Trophoblast cell (in vitro differentiated cells and primary cell): Measurements from ENCODE around the gene HAUS7.
A peak's percentile ranks its signal among the peaks of the same experiment; 100 is the strongest.

Source experiments
- DNase-seq, 2 donors: peaks; one replicate each; pipeline ENCODE4 v3.0.0-alpha.2; 2016
- H2AFZ ChIP-seq: 2 replicates; pipeline ENCODE4 v1.6.1; 2013; ENCODE audit warnings: low read length, moderate library complexity, mild to moderate bottlenecking; ENCODE audit not compliant: insufficient read depth, poor library complexity
- H2AK5ac ChIP-seq: 2 replicates; pipeline ENCODE4 v1.6.1; 2013; ENCODE audit warnings: mild to moderate bottlenecking, low read length
- H2BK120ac ChIP-seq: 2 replicates; pipeline ENCODE4 v1.6.1; 2013; ENCODE audit warnings: low read length, mild to moderate bottlenecking, moderate library complexity; ENCODE audit not compliant: insufficient read depth, poor library complexity
- H2BK12ac ChIP-seq: 2 replicates; pipeline ENCODE4 v1.6.1; 2013; ENCODE audit warnings: mild to moderate bottlenecking, low read length, moderate library complexity
- H2BK5ac ChIP-seq: 2 replicates; pipeline ENCODE4 v1.6.1; 2013; ENCODE audit warnings: low read length, low read depth, moderate library complexity, mild to moderate bottlenecking; ENCODE audit not compliant: poor library complexity
- H3K14ac ChIP-seq: 2 replicates; pipeline ENCODE4 v1.6.1; 2013; ENCODE audit warnings: mild to moderate bottlenecking, low read length
- H3K18ac ChIP-seq: 2 replicates; pipeline ENCODE4 v1.6.1; 2013; ENCODE audit warnings: mild to moderate bottlenecking, low read length
- H3K23ac ChIP-seq: 2 replicates; pipeline ENCODE4 v1.6.1; 2013; ENCODE audit warnings: low read length
- H3K27ac ChIP-seq: 2 replicates; pipeline ENCODE4 v1.5.1; 2013; ENCODE audit warnings: low read depth, mild to moderate bottlenecking, inconsistent platforms, low read length, moderate library complexity
- H3K27me3 ChIP-seq: 2 replicates; pipeline ENCODE4 v1.6.1; 2013; ENCODE audit warnings: inconsistent platforms, mild to moderate bottlenecking, low read length, moderate library complexity; ENCODE audit not compliant: insufficient read depth
- H3K36me3 ChIP-seq, 2 experiments: 1 replicate in 1 of 2; 2 replicates in 1 of 2; pipeline ENCODE4 v1.6.1; 2013; ENCODE audit warnings: low read length in 2 of 2, mild to moderate bottlenecking in 2 of 2, moderate library complexity in 1 of 2; ENCODE audit not compliant: insufficient read depth in 2 of 2, control insufficient read depth in 1 of 2
- H3K4ac ChIP-seq: 2 replicates; pipeline ENCODE4 v1.6.1; 2013; ENCODE audit warnings: low read depth, mild to moderate bottlenecking, low read length, moderate library complexity
- H3K4me1 ChIP-seq, 2 experiments: 1 replicate in 1 of 2; 2 replicates in 1 of 2; pipeline ENCODE4 v1.6.1; 2013; ENCODE audit warnings: low read length in 2 of 2, mild to moderate bottlenecking in 2 of 2, moderate library complexity in 1 of 2; ENCODE audit not compliant: insufficient read depth in 2 of 2, control insufficient read depth in 1 of 2
- H3K4me2 ChIP-seq: 2 replicates; pipeline ENCODE4 v1.6.1; 2013; ENCODE audit warnings: inconsistent platforms, mild to moderate bottlenecking, low read length, moderate library complexity
- H3K4me3 ChIP-seq: 2 replicates; pipeline ENCODE4 v1.5.1; 2013; ENCODE audit warnings: mild to moderate bottlenecking, low read depth, low read length, inconsistent platforms
- H3K79me1 ChIP-seq: one replicate; pipeline ENCODE4 v1.6.1; 2013; ENCODE audit warnings: low read length
- H3K79me2 ChIP-seq: 2 replicates; pipeline ENCODE4 v1.6.1; 2013; ENCODE audit warnings: low read length, mild to moderate bottlenecking; ENCODE audit not compliant: control insufficient read depth, insufficient read depth, poor library complexity
- H3K9ac ChIP-seq: 2 replicates; pipeline ENCODE4 v1.6.1; 2013; ENCODE audit warnings: mild to moderate bottlenecking, low read length
- H3K9me3 ChIP-seq: 2 replicates; pipeline ENCODE4 v1.6.1; 2013; ENCODE audit warnings: low read depth, mild to moderate bottlenecking, control low read depth, inconsistent platforms, low read length; ENCODE audit not compliant: insufficient read depth
- H4K12ac ChIP-seq: 2 replicates; pipeline ENCODE4 v1.6.1; 2013; ENCODE audit warnings: low read depth, mild to moderate bottlenecking, low read length, moderate library complexity
- H4K8ac ChIP-seq: 2 replicates; pipeline ENCODE4 v1.6.1; 2013; ENCODE audit warnings: low read depth, mild to moderate bottlenecking, low read length, moderate library complexity
- H4K91ac ChIP-seq: one replicate; pipeline ENCODE4 v1.6.1; 2013; ENCODE audit warnings: low read depth, mild to moderate bottlenecking, low read length, moderate library complexity
- WGBS: extraction: QIAGEN DNeasy Blood & Tissue Kit; methylation state at CpG from one replicate; pipeline ENCODE4 v1.1.7; 2013; ENCODE audit warnings: missing lambda C conversion rate; ENCODE audit not compliant: insufficient read length, insufficient coverage; ENCODE audit errors: extremely low coverage; 5-methylcytosine and 5-hydroxymethylcytosine counted together

HAUS7 gene

DNA sequence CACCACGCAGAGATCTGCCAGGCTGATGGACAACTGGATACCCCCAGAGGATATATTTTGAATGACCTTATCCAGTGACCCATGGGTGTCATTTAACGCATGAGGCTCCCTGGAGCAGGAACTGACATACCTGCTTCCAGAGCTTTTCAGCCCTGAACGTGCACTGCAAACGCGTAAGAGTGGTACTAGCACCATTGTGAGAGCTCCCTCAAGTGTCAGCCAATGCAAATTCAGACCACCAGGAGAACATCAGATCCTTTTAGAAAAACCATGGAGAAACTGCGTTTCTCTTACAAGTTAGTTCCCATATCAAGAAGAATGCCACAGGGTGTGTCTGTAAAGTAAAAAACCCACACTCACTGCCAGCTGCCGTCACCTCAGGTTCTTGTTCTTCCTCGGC is 31.8 kb downstream of the HAUS7 start:
- peak in 1 of 2 donors; percentile 20 for DNase-seq
- Histone ChIP-seq H3K18ac (no peak overlapping the region), H3K4me3 (no peak overlapping the region), H2AK5ac (no peak overlapping the region), H3K79me2 (no peaks in the 10 kb centered on the region), H3K27me3 (no peaks in the 10 kb centered on the region), H3K4ac (no peak overlapping the region), H3K9me3 (no peaks in the 10 kb centered on the region), H2BK12ac (no peak overlapping the region), H4K91ac (no peak overlapping the region), H3K36me3 (no peaks in the 10 kb centered on the region), H3K4me2 (no peak overlapping the region), H3K9ac (no peak overlapping the region), H4K12ac (no peak overlapping the region), H3K27ac (no peak overlapping the region), H4K8ac (no peak overlapping the region), H2BK120ac (no peak overlapping the region), H3K23ac (no peak overlapping the region), H2BK5ac (no peak overlapping the region), H3K14ac (no peak overlapping the region), H3K79me1 (no peaks in the 10 kb centered on the region), H2AFZ (no peak overlapping the region), H3K4me1 (no peaks in the 10 kb centered on the region)
- no CpG with 5 or more reads among the region's 8 CpGs for WGBS

DNA sequence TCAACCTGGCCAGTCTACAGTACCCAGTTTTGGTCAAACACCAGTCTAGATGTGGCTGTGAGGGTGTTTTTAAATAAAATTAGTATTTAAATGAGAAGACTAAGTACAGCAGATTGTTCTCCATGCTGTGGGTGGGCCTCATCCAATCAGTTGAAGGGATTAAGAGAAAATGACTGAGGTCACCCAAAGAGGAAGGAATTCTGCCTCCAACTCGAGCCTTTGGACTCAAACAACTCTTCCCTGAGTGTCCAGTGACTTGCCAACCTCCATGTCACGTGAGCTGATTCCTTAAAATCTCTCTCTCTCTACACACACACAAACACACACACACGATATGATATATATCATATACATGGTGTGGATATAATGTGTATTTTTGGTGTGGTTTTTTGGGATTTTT is 34.5 kb downstream of the HAUS7 start:
- H2BK5ac ChIP-seq, result no peak overlapping the region
- no peak overlapping the region for H3K14ac ChIP-seq
- no CpG with 5 or more reads among the region's 3 CpGs for WGBS
- no peak overlapping the region for H3K4me2 ChIP-seq
- no peaks in the 10 kb centered on the region for H3K4me1 ChIP-seq
- H3K18ac ChIP-seq, result no peak overlapping the region
- no peaks in the 10 kb centered on the region for H3K79me2 ChIP-seq
- H3K27me3 ChIP-seq, result no peaks in the 10 kb centered on the region
- no peak overlapping the region for H2BK120ac ChIP-seq
- no peak overlapping the region for H3K23ac ChIP-seq
- no peak overlapping the region for H2AFZ ChIP-seq
- H3K9me3 ChIP-seq, result no peaks in the 10 kb centered on the region
- no peak overlapping the region for H4K8ac ChIP-seq
- H4K12ac ChIP-seq, result no peak overlapping the region
- no peak for DNase-seq
- no peak overlapping the region for H3K4ac ChIP-seq
- H2BK12ac ChIP-seq, result no peak overlapping the region
- no peaks in the 10 kb centered on the region for H3K79me1 ChIP-seq
- no peak overlapping the region for H3K27ac ChIP-seq
- H3K4me3 ChIP-seq, result no peak overlapping the region
- no peak overlapping the region for H4K91ac ChIP-seq
- H3K9ac ChIP-seq, result no peak overlapping the region
- no peaks in the 10 kb centered on the region for H3K36me3 ChIP-seq
- no peak overlapping the region for H2AK5ac ChIP-seq

DNA sequence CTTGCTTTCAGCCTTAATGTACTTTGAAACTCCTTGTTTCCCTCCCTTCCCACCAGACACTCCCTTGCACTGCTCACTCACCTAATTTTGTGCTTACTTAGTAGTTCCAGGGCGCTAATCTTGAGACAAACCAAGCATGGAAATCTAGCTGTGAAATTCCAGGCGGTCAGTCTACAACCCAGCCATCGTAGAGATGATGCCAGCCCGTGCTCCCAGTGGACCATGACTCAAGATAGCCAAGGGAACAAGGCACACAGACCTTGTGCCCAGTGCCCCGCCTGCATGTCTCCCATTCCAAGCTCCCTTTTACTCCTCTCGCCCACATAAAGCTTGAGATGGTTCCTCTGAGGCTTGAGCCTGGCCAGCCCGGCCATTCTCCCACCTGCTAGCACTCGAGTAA is 35.6 kb downstream of the HAUS7 start:
- no peak overlapping the region for H3K14ac ChIP-seq
- H3K4me1 ChIP-seq, result no peaks in the 10 kb centered on the region
- H2BK5ac ChIP-seq, result no peak overlapping the region
- no peaks in the 10 kb centered on the region for H3K79me1 ChIP-seq
- no peak overlapping the region for H3K9ac ChIP-seq
- H3K36me3 ChIP-seq, result no peaks in the 10 kb centered on the region
- no CpG with 5 or more reads among the region's 8 CpGs for WGBS
- H3K4me2 ChIP-seq, result no peak overlapping the region
- H4K91ac ChIP-seq, result no peak overlapping the region
- DNase-seq, result no peak
- H2BK12ac ChIP-seq, result no peak overlapping the region
- no peaks in the 10 kb centered on the region for H3K9me3 ChIP-seq
- no peak overlapping the region for H2AFZ ChIP-seq
- no peak overlapping the region for H3K4ac ChIP-seq
- no peak overlapping the region for H3K27ac ChIP-seq
- no peak overlapping the region for H3K23ac ChIP-seq
- no peak overlapping the region for H2AK5ac ChIP-seq
- H3K27me3 ChIP-seq, result no peaks in the 10 kb centered on the region
- H3K79me2 ChIP-seq, result no peaks in the 10 kb centered on the region
- no peak overlapping the region for H3K4me3 ChIP-seq
- no peak overlapping the region for H4K12ac ChIP-seq
- no peak overlapping the region for H2BK120ac ChIP-seq
- H4K8ac ChIP-seq, result no peak overlapping the region
- H3K18ac ChIP-seq, result no peak overlapping the region

DNA sequence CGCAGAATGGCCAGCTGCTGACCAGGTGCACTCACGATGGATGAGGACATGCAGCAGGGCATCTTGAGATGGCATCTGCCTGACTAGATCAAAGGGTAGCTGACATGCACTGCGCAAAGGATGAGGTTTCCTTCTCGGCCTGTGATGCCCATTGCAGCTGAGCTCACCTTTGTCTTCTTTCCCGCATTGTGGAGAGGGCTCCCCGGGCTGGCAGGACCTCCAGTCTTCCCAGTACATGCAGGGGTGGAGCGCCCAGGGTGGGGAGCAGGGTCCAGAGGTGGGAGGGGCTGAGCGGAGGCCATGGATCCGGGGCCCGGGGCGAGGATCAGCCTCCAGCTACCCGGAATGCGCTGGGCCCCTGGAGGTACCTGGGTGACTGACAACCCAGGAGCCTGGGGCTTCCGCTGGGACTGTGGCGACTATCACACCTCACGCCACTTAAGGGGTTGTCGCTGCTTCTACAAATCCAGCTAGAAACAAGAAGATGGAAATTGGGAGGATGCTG is 36.5 kb downstream of the HAUS7 start:
- WGBS, result no CpG with 5 or more reads among the region's 17 CpGs
- H4K91ac ChIP-seq, result no peak overlapping the region

More for the DNA sequence above, 36.5 kb downstream of the HAUS7 start:
- Histone ChIP-seq H3K79me2 (no peaks in the 10 kb centered on the region), H3K4me1 (no peaks in the 10 kb centered on the region), H3K27me3 (no peaks in the 10 kb centered on the region), H2BK120ac (no peak overlapping the region), H3K14ac (no peak overlapping the region), H2BK5ac (no peak overlapping the region), H4K12ac (peak overlapping the region; percentile 18), H4K8ac (no peak overlapping the region), H3K27ac (no peak overlapping the region), H2AK5ac (no peak overlapping the region), H3K4me2 (no peak overlapping the region), H2BK12ac (no peak overlapping the region), H3K4me3 (no peak overlapping the region), H3K9ac (no peak overlapping the region), H3K23ac (no peak overlapping the region), H3K9me3 (no peaks in the 10 kb centered on the region), H3K36me3 (no peaks in the 10 kb centered on the region), H3K4ac (no peak overlapping the region), H3K79me1 (no peaks in the 10 kb centered on the region), H3K18ac (no peak overlapping the region), H2AFZ (no peak overlapping the region)
- DNase-seq, result no peak
